HG03196 (cell line): ENCODE measurements around the gene SCGN.

ENCODE experiments used
- ATAC-seq: cut with Tn5 transposase; IDR thresholded peaks from one replicate; pipeline ENCODE4 v1.9.1; 2021; ENCODE audit not compliant: unreplicated experiment

SCGN gene

DNA sequence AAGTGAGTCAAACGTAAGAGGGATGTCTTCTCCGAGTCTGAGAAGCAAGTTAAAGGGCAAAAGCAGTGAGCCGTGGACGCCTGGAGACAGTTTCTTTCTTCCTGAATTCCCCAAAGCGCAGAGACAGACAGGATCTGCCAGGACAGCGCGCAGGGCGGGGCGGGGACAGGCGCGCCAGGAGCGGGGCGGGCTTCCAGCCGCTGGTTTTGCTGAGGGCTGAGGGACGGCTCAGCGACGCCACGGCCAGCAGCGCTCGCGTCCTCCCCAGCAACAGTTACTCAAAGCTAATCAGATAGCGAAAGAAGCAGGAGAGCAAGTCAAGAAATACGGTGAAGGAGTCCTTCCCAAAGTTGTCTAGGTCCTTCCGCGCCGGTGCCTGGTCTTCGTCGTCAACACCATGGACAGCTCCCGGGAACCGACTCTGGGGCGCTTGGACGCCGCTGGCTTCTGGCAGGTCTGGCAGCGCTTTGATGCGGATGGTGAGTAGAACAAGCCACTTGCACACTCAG, at the start of gene SCGN:
TSS of gene SCGN (plus strand) at position 209 of the 509 bp plus-strand sequence. CDS start at position 398, 189 bp downstream.
- ATAC-seq: no peak

DNA sequence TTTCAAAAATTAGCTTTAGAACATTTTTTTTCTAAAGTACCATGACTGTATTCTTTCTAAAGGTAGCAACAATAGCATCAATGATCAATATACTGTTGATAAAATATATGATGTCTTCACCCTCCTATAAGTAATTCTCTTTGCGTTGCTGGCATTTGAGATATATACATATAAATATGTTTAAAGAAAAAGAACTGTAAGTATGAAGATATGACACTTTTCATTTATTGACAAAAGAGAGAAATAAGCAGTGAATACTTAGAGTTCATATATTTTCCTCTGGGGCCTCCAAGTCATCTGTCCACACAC, 49.4 kb upstream of the SCGN start:
- no peak for ATAC-seq

DNA sequence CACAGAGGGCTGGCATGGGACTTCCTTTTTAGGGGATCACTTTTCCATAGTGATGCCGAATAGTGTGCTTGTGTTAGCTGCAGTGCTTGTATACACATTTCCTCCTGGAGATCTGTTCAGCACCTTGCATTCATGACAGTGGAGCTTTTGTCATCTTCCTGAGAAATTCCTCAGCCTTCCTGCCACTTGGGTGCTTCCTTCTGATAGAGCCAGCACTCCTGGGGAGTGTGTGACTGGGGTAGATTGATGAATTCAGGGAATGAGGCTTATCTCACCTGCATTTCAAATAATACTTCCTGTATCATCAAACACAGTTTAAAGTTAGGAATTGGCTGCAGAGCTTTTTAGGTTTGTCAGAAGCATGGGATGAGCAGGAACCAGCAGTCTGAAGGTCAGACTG, 48.8 kb upstream of the SCGN start:
- no peak for ATAC-seq

GRCh38 chr6:25606151-25606550, 45.9 kb upstream of the SCGN start:
- no peak for ATAC-seq

GRCh38 chr6:25608558-25609174, 43.3 kb upstream of the SCGN start:
- no peak for ATAC-seq

GRCh38 chr6:25612666-25613065, 39.3 kb upstream of the SCGN start:
- no peak for ATAC-seq

- no peak for ATAC-seq
These were observed 38.6 kb upstream of the SCGN start for GRCh38 chr6:25613415-25613814.

DNA sequence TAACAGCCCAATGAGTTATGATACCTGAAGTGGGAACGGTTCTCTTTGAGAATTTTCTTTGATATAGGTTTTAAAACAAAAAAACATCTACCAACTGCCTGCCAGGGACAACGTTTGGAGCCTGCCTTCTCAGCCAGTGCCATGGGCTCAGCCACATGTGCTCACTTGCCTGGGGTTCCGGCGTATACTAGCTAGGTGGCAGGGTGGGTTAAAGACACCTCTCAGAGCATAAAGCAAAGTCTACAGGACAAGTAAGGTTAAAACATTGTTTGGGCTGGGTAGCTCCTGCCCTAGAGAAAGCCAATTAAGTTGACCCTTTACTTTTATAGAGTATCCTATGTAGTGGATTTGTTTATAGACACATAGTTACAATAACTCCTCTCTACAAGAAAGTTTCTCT, 38.0 kb upstream of the SCGN start:
- ATAC-seq: no peak

GRCh38 chr6:25615471-25615870, 36.5 kb upstream of the SCGN start:
- no peak for ATAC-seq

DNA sequence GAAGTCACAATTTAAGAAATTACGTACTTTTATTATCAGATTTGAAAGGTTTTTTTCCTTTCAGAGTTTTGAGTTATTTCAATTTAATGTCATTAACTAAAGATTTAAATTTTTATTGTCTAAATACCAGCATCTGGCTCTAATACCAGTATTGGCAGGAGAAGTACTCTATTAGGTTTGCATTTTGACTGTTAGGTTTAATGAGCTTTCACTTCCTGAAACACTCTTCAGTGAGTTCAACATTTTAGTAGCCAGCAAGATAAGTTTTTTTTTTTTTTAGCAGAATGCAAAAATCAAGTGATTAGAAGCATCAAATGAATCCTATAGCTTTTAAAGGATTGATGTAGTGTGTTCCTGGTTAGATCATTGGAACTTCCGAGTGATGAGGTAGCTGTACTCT, 34.0 kb upstream of the SCGN start:
- ATAC-seq: no peak

GRCh38 chr6:25619217-25619616, 32.8 kb upstream of the SCGN start:
- no peak for ATAC-seq

- ATAC-seq: no peak
These were observed 31.6 kb upstream of the SCGN start for GRCh38 chr6:25620391-25620790.

DNA sequence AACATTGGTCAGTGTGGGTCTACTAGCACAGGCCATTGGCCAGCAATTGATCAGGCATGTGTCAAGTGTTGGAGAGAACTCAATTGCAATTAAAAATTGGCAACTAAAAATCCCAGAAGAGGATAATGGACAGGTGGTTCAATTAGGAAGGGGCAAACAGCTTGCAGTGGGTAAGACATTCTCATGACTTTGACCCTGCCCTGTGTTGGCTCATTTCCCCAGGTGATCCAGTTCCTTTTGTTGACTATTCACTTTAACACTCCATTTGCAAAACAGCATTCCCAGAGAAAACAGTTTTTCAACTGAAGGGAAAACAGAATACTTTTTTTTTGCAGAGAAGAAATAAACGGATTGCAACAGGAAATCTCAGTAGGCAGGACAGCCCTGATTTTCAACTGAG, 28.9 kb upstream of the SCGN start:
- ATAC-seq: no peak

DNA sequence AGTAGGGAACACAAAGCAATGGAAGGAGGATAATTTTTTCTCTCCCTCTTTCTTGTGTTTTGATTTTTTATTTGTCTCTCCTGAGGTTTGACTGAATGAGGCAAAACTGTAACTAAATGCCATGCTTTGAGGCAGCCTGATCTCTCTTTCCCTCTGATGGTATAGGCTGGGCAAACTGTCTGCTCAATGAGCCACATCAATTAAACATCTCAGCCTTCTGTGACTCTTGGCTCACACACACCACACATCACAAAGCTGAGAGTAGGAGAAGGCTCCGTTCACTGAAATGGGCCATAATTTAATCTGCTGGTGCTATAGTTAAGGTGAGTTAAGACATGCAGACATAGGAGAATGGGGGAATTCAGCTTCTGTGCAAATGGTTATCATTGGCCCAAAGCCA, 28.1 kb upstream of the SCGN start:
- no peak for ATAC-seq

- no peak for ATAC-seq
These were observed 25.0 kb upstream of the SCGN start for GRCh38 chr6:25627001-25627400.

GRCh38 chr6:25628471-25629197, 23.4 kb upstream of the SCGN start:
- no peak for ATAC-seq

DNA sequence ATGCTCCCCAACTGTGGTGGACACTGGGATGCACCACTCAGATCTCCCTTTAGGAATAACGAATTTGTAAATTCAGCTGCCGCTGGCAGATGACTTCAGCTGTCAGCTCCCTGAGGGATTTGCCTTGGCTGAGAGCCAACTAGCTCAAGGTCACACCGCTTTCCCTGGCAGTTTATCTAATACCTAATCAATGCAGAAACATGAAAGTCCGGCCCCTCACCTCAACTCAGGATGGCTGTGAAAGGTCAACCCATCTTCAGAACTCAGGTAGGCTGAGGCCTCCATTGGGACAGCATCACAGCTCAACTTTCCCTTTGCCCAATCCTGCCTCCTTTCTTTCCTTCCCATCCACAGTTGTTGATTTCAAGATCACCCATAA, 22.8 kb upstream of the SCGN start:
- no peak for ATAC-seq

GRCh38 chr6:25630508-25631278, 21.3 kb upstream of the SCGN start:
- ATAC-seq: no peak

GRCh38 chr6:25635886-25636317, 16.1 kb upstream of the SCGN start:
- ATAC-seq: no peak

GRCh38 chr6:25637211-25637610, 14.8 kb upstream of the SCGN start:
- ATAC-seq: no peak

- ATAC-seq: no peak
These were observed 14.0 kb upstream of the SCGN start for GRCh38 chr6:25637960-25638434.

GRCh38 chr6:25639653-25640052, 12.4 kb upstream of the SCGN start:
- ATAC-seq: no peak
